ENCODE results near the gene ZNF814.

GRCh38 chr19:57814505-57815246, 74.2 kb downstream of the ZNF814 start, which contains the start of gene ZNF552:
- TF ChIP-seq POLR2A (IDR thresholded peaks at IDR 0.05; ENCODE audit: low read depth), result no peak
- no peak for TF ChIP-seq CTCF (IDR thresholded peaks at IDR 0.05)
